Fibroblast of lung (primary cell): Measurements from ENCODE around the gene FLNA. TPM values are rescaled to one million over a fixed set of nuclear protein-coding genes. Genes with fewer than 3 reads are reported as not detected.

Experiments used
- DNase-seq, 2 donors: peaks; one replicate each; pipeline versions ENCODE4 v3.0.0 to v3.0.0-alpha.2; 2010; ENCODE audit warnings: low read depth in 2 of 2
- H2AFZ ChIP-seq: 2 replicates; pipeline ENCODE4 v1.5.1; 2012; ENCODE audit warnings: low read length, control low read depth, inconsistent platforms
- H3K27ac ChIP-seq: 2 replicates; pipeline ENCODE4 v1.5.1; 2011; ENCODE audit warnings: low read length, control low read depth; ENCODE audit not compliant: insufficient read depth
- H3K27me3 ChIP-seq: 2 replicates; pipeline ENCODE4 v1.5.1; 2011; ENCODE audit warnings: mild to moderate bottlenecking, low read length; ENCODE audit not compliant: control insufficient read depth, insufficient read depth
- H3K36me3 ChIP-seq: 2 replicates; pipeline ENCODE4 v1.5.1; 2011; ENCODE audit warnings: low read length; ENCODE audit not compliant: control insufficient read depth, insufficient read depth
- H3K4me1 ChIP-seq: 2 replicates; pipeline ENCODE4 v1.5.1; 2011; ENCODE audit warnings: low read length; ENCODE audit not compliant: control insufficient read depth, insufficient read depth; ENCODE audit errors: extremely low read depth
- H3K4me2 ChIP-seq: 2 replicates; pipeline ENCODE4 v1.5.1; 2011; ENCODE audit warnings: low read length, control low read depth; ENCODE audit not compliant: insufficient read depth; ENCODE audit errors: extremely low read depth
- H3K4me3 ChIP-seq, 4 experiments: fragments of 200-600 bp in 1 of 4; sonication (generic) in 1 of 4; replicated peaks in 1 of 4; 2 replicates each; pipeline ENCODE4 v1.5.1; 2011 to 2016; ENCODE audit warnings: low read length in 4 of 4, low read depth in 3 of 4, mild to moderate bottlenecking in 3 of 4, control low read depth in 2 of 4, inconsistent platforms in 1 of 4, mixed read lengths in 1 of 4; ENCODE audit not compliant: insufficient read depth in 1 of 4; ENCODE audit errors: control extremely low read depth in 1 of 4
- H3K79me2 ChIP-seq: 2 replicates; pipeline ENCODE4 v1.5.1; 2012; ENCODE audit warnings: mild to moderate bottlenecking, low read length, inconsistent platforms; ENCODE audit not compliant: control insufficient read depth, insufficient read depth
- H3K9ac ChIP-seq: 2 replicates; pipeline ENCODE4 v1.5.1; 2011; ENCODE audit warnings: mild to moderate bottlenecking, low read length, control low read depth; ENCODE audit not compliant: insufficient read depth
- H3K9me3 ChIP-seq: 2 replicates; pipeline ENCODE4 v1.5.1; 2012; ENCODE audit warnings: low read depth, low read length; ENCODE audit not compliant: control insufficient read depth, insufficient read depth
- H4K20me1 ChIP-seq: 2 replicates; pipeline ENCODE4 v1.5.1; 2011; ENCODE audit warnings: low read length; ENCODE audit not compliant: control insufficient read depth, insufficient read depth; ENCODE audit errors: extremely low read depth
- EZH2 ChIP-seq: IDR thresholded peaks from 2 replicates; pipeline ENCODE4 v1.5.1; 2012; ENCODE audit warnings: low read length, control low read depth, mild to moderate bottlenecking; ENCODE audit errors: missing control alignments
- polyA plus RNA-seq, 2 donors: library from polyadenylated mRNA; depleted of rRNA in 1 of 2; stranded (reverse) in 1 of 2; unstranded in 1 of 2; fragments of >200 nt; gene quantifications; 2 replicates each; pipeline ENCODE4 v1.2.1, GENCODE V29; 2011 to 2012; ENCODE audit warnings: missing spikeins in 1 of 2
- total RNA-seq: library from RNA; depleted of rRNA; stranded (reverse); fragments of >200 nt; gene quantifications from 2 replicates; pipeline ENCODE4 v1.2.1, GENCODE V29; 2014
- TF ChIP-seq, protein P1 (sequence below), 2 donors: IDR thresholded peaks in 1 of 2; conservative IDR thresholded peaks in 1 of 2; 1 replicate in 1 of 2; 2 replicates in 1 of 2; pipeline ENCODE4 v1.5.1; 2011 to 2012; ENCODE audit warnings: low read length in 2 of 2, control low read depth in 1 of 2, inconsistent platforms in 1 of 2, low read depth in 1 of 2, mild to moderate bottlenecking in 1 of 2

The FLNA gene
- total and polyA plus RNA-seq, 2 donors (not counting 1 experiment from before 2014, with no cell fraction given), result 799 to 2,728 TPM

DNA sequence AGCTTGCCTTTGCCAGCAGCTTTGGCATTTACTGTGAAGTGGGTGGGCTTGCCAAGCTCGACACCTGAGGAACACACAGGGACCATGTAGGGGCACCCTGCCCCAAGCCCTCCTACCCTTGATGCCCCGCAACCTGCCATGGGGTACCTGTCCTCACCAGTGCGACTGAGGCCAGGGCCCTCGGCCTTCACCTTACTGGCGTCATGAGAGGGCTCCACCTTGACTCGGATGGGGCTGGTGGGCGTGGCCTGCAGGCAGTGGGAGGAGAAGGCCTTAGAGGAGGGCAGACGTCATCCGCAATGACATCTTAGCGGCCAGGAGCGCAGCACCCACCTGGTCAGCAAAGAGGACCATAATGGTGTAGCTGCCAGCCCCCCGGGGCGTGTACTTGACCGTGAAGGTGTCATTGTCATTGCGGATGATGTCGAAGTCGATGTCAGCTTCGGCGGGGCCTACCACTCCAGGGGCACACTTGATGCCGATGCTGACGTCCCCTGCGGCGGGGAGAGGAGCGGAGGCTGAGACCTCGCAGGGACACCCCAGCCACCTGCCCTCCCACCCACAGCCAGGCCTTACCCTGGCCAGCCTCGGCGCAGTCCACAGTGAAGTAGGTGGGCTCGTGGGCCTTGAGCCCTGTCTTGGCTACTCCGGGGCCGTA, 12.2 kb downstream of the FLNA start:
- H3K27me3 ChIP-seq, result no peaks in the 10 kb centered on the region
- no peak overlapping the region for H3K4me3 ChIP-seq
- peaks cover 61% of the 10 kb centered on the region for H3K36me3 ChIP-seq
- H3K79me2 ChIP-seq, result peaks cover 91% of the 10 kb centered on the region
- no peak for DNase-seq
- no peaks in the 10 kb centered on the region for H4K20me1 ChIP-seq
- H3K4me1 ChIP-seq, result peaks cover 2% of the 10 kb centered on the region
- no peak overlapping the region for H3K9ac ChIP-seq
- no peak overlapping the region for H3K27ac ChIP-seq
- TF ChIP-seq, protein P1, sequence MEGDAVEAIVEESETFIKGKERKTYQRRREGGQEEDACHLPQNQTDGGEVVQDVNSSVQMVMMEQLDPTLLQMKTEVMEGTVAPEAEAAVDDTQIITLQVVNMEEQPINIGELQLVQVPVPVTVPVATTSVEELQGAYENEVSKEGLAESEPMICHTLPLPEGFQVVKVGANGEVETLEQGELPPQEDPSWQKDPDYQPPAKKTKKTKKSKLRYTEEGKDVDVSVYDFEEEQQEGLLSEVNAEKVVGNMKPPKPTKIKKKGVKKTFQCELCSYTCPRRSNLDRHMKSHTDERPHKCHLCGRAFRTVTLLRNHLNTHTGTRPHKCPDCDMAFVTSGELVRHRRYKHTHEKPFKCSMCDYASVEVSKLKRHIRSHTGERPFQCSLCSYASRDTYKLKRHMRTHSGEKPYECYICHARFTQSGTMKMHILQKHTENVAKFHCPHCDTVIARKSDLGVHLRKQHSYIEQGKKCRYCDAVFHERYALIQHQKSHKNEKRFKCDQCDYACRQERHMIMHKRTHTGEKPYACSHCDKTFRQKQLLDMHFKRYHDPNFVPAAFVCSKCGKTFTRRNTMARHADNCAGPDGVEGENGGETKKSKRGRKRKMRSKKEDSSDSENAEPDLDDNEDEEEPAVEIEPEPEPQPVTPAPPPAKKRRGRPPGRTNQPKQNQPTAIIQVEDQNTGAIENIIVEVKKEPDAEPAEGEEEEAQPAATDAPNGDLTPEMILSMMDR (conservative IDR thresholded peaks at IDR 0.05 in 1 of 2, IDR thresholded peaks at IDR 0.05 in 1 of 2; ENCODE audit: low read depth in 1 of 2, low read length in 2 of 2), result no peak
- no peak for TF ChIP-seq EZH2
- no peaks in the 10 kb centered on the region for H3K9me3 ChIP-seq
- no peak overlapping the region for H3K4me2 ChIP-seq
- no peak overlapping the region for H2AFZ ChIP-seq

DNA sequence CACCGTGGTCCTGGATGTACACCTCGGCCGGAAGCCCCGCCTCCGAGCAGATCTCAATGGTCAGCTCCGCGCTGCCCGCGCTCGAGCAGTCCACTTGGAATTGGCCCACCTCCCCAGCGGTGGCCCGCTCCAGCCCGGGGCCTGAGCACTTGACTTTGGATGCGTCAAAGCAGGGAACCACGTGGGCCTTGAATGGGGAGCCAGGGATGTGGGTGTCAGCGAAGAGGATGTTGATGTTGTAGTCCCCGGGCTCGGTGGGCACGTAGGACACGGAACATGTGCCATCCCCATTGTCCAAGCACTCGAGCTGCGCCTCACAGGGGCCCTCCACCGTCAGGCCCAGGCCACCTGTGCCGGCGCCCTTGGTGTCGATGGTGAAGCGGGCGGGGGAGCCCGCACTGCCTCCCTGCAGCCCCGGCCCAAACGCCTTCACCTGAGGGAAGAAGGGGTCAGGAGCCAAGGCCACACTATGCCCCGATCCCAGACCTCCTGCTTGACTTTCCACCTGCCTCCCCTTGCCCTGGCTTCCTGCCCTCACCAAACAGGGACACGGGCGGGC, 14.2 kb downstream of the FLNA start:
- no peak overlapping the region for H2AFZ ChIP-seq
- H3K27me3 ChIP-seq, result no peaks in the 10 kb centered on the region
- H4K20me1 ChIP-seq, result no peaks in the 10 kb centered on the region
- no peak for TF ChIP-seq EZH2
- TF ChIP-seq, protein P1 (conservative IDR thresholded peaks at IDR 0.05 in 1 of 2, IDR thresholded peaks at IDR 0.05 in 1 of 2; ENCODE audit: low read depth in 1 of 2, low read length in 2 of 2), result no peak
- H3K27ac ChIP-seq, result no peak overlapping the region
- no peak overlapping the region for H3K4me2 ChIP-seq
- H3K4me1 ChIP-seq, result no peaks in the 10 kb centered on the region
- no peak for DNase-seq
- H3K79me2 ChIP-seq, result peaks cover 85% of the 10 kb centered on the region
- no peaks in the 10 kb centered on the region for H3K9me3 ChIP-seq
- no peak overlapping the region for H3K9ac ChIP-seq
- H3K4me3 ChIP-seq, result no peak overlapping the region
- H3K36me3 ChIP-seq, result peaks cover 63% of the 10 kb centered on the region

DNA sequence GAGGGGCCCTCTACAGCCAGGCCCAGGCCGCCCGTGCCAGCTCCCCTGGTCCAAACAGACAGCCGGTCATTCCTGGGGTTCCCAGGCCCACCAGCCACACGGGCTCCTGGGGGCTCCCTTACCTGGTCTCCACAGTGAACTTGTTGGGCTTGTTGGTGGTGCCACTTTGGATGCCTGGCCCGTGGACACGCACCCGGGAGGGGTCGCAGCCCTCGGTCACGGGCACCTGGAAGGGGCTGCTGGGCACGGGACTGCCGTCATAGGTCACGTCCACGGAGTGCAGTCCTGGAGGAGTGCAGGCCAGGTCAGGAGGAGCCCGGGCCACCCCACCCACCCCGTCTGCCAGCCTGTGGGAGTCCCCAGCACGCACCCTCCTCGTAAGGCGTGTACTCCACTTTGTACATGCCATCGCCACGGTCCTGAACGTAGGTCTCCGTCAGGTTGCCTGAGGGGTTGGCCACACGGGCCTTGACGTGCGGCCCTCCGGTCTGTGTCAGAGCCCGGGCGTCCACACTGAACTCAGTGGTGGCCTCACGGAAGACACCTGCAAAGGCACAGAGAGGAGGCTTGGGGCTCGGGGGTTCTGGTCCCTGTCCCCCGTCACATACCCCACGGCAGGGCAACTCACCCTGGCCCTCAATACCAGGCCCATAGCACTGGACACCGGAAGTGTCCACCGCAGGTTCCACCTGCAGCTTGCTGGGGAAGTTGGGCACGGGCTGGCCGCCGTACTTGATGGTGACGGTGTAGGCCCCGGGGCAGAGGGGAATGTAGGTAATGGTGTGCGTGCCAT, 14.9 kb downstream of the FLNA start:
- peaks cover 64% of the 10 kb centered on the region for H3K36me3 ChIP-seq
- TF ChIP-seq, protein P1 (conservative IDR thresholded peaks at IDR 0.05 in 1 of 2, IDR thresholded peaks at IDR 0.05 in 1 of 2; ENCODE audit: low read depth in 1 of 2, low read length in 2 of 2), result no peak
- no peak for TF ChIP-seq EZH2
- H3K9me3 ChIP-seq, result no peaks in the 10 kb centered on the region
- no peaks in the 10 kb centered on the region for H3K4me1 ChIP-seq
- no peak for DNase-seq
- no peak overlapping the region for H3K4me2 ChIP-seq
- H2AFZ ChIP-seq, result no peak overlapping the region
- no peaks in the 10 kb centered on the region for H3K27me3 ChIP-seq
- no peak overlapping the region for H3K27ac ChIP-seq
- H3K9ac ChIP-seq, result no peak overlapping the region
- no peaks in the 10 kb centered on the region for H4K20me1 ChIP-seq
- H3K4me3 ChIP-seq, result no peak overlapping the region
- H3K79me2 ChIP-seq, result peaks cover 82% of the 10 kb centered on the region
